Glomerular visceral epithelial cell (primary cell): ENCODE measurements around the gene BABAM2.
A peak's percentile ranks its signal among the peaks of the same experiment; 100 is the strongest.

ENCODE experiments used
- DNase-seq: peaks from one replicate; pipeline ENCODE4 v3.0.0-alpha.2; 2016; ENCODE audit errors: extremely low spot score

BABAM2 gene

GRCh38 chr2:28028025-28028424 lies 137.5 kb downstream of the BABAM2 start:
- no peak for DNase-seq

GRCh38 chr2:28030600-28030999 lies 140.1 kb downstream of the BABAM2 start:
- DNase-seq, result no peak

- DNase-seq, result no peak
Observed at GRCh38 chr2:28032816-28033215, 142.3 kb downstream of the BABAM2 start.

GRCh38 chr2:28034696-28035095 lies 144.2 kb downstream of the BABAM2 start:
- DNase-seq, result no peak

GRCh38 chr2:28035163-28035690 lies 144.7 kb downstream of the BABAM2 start:
- DNase-seq, result no peak

GRCh38 chr2:28035816-28036215 lies 145.3 kb downstream of the BABAM2 start:
- no peak for DNase-seq

- no peak for DNase-seq
Observed at GRCh38 chr2:28036307-28036706, 145.8 kb downstream of the BABAM2 start.

GRCh38 chr2:28038722-28039121 lies 148.2 kb downstream of the BABAM2 start:
- DNase-seq, result no peak

- no peak for DNase-seq
Observed at GRCh38 chr2:28045676-28046351, 155.3 kb downstream of the BABAM2 start.

- DNase-seq, result no peak
Observed at GRCh38 chr2:28046921-28047320, 156.4 kb downstream of the BABAM2 start.

GRCh38 chr2:28047681-28048080 lies 157.2 kb downstream of the BABAM2 start:
- DNase-seq, result peak; percentile 14

GRCh38 chr2:28048341-28048740 lies 157.8 kb downstream of the BABAM2 start:
- peak; percentile 11 for DNase-seq

GRCh38 chr2:28049416-28049815 lies 158.9 kb downstream of the BABAM2 start:
- peak; percentile 46 for DNase-seq

GRCh38 chr2:28049899-28050298 lies 159.4 kb downstream of the BABAM2 start:
- DNase-seq, result no peak

- DNase-seq, result no peak
Observed at GRCh38 chr2:28052691-28053090, 162.2 kb downstream of the BABAM2 start.

- no peak for DNase-seq
Observed at GRCh38 chr2:28053597-28053996, 163.1 kb downstream of the BABAM2 start.

- DNase-seq, result no peak
Observed at GRCh38 chr2:28054916-28055315, 164.4 kb downstream of the BABAM2 start.

GRCh38 chr2:28055325-28055970 lies 164.9 kb downstream of the BABAM2 start:
- no peak for DNase-seq

GRCh38 chr2:28058791-28059190 lies 168.3 kb downstream of the BABAM2 start:
- no peak for DNase-seq

- no peak for DNase-seq
Observed at GRCh38 chr2:28062867-28063266, 172.3 kb downstream of the BABAM2 start.

- DNase-seq, result no peak
Observed at GRCh38 chr2:28063492-28063962, 173.0 kb downstream of the BABAM2 start.

GRCh38 chr2:28067602-28068001 lies 177.1 kb downstream of the BABAM2 start:
- no peak for DNase-seq

- no peak for DNase-seq
Observed at GRCh38 chr2:28068088-28068487, 177.6 kb downstream of the BABAM2 start.
